Stomach (tissue), 4 donors: Measurements from ENCODE around the gene HLA-DOB.

Experiments
- POLR2A ChIP-seq, 4 donors: fragments of 450-650 bp; IDR thresholded peaks; one replicate each; pipeline ENCODE4 v1.6.1; 2016; ENCODE audit warnings: antibody characterized with exemption in 4 of 4, control low read depth in 2 of 4, mild to moderate bottlenecking in 1 of 4, moderate library complexity in 1 of 4
- POLR2AphosphoS5 ChIP-seq, 3 donors: sonication (generic); formaldehyde crosslinking; IDR thresholded peaks; one replicate each; pipeline ENCODE4 v1.6.1; 2016; ENCODE audit warnings: antibody characterized with exemption in 3 of 3
- TF ChIP-seq, protein P1 (sequence below), 7 experiments: fragments of 450-650 bp in 4 of 7; fragments of 200-600 bp in 3 of 7; sonication (generic) in 3 of 7; IDR thresholded peaks; one replicate each; pipeline ENCODE4 v1.5.1; 2016 to 2019; ENCODE audit warnings: antibody characterized with exemption in 7 of 7, control low read depth in 2 of 7, mild to moderate bottlenecking in 1 of 7

DNA sequence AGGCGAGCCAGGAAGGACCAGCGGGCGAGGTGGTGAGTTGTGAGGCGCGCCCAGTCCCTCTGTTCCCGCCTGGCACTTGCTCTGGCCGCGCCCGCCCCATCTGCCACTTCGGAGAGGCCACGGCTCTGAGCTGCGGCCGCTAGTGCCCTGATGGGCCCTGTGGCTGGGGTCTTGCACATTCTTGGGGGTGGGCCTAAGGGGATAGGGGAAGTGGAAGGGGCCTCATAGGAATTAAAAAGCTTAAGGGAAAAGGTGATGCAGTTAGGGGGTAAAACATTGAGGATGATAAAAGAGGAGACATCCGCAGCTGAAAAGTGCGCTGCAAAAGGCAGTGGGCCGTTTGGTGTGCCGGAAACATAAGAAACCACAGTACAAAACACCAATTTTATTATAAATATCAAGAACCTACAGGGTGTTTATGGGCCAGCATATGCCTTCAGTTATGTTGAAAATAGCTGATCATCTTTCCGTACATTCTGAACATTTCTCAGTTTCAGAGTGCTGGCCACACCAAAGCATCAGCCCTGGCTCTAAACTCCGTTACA is 28.1 kb upstream of the HLA-DOB start:
- TF ChIP-seq, protein P1, sequence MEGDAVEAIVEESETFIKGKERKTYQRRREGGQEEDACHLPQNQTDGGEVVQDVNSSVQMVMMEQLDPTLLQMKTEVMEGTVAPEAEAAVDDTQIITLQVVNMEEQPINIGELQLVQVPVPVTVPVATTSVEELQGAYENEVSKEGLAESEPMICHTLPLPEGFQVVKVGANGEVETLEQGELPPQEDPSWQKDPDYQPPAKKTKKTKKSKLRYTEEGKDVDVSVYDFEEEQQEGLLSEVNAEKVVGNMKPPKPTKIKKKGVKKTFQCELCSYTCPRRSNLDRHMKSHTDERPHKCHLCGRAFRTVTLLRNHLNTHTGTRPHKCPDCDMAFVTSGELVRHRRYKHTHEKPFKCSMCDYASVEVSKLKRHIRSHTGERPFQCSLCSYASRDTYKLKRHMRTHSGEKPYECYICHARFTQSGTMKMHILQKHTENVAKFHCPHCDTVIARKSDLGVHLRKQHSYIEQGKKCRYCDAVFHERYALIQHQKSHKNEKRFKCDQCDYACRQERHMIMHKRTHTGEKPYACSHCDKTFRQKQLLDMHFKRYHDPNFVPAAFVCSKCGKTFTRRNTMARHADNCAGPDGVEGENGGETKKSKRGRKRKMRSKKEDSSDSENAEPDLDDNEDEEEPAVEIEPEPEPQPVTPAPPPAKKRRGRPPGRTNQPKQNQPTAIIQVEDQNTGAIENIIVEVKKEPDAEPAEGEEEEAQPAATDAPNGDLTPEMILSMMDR (IDR thresholded peaks at IDR 0.05), result no peak
- no peak for TF ChIP-seq POLR2A (IDR thresholded peaks at IDR 0.05)
- peak in 2 of 3 donors; percentile 59 to 72 for TF ChIP-seq POLR2AphosphoS5 (IDR thresholded peaks at IDR 0.05)
